ENCODE data around the gene USP26. TPM values are rescaled to one million over a fixed set of nuclear protein-coding genes. Genes with fewer than 3 reads are reported as not detected.
"Not testable (repeated sequence)": the region's sequence is repeated elsewhere in the genome, so short reads cannot be mapped to it uniquely, and the experiment has no call there.

Gene USP26
- total RNA-seq, 1 donor from 2014 or later: not detected

- H3K9me3 Mint-ChIP-seq (ENCODE audit: unreplicated experiment): no peaks in the 10 kb centered on the region
- no peaks in the 10 kb centered on the region for H3K4me1 Mint-ChIP-seq (ENCODE audit: low read depth, unreplicated experiment)
- TF ChIP-seq CTCF (IDR thresholded peaks at IDR 0.05; ENCODE audit: partially characterized antibody, unreplicated experiment): no peak
- no peak for DNase-seq
- H3K36me3 Mint-ChIP-seq (ENCODE audit: unreplicated experiment): no peaks in the 10 kb centered on the region
- no peak overlapping the region for H3K27ac Mint-ChIP-seq (ENCODE audit: unreplicated experiment)
- no peak overlapping the region for H3K4me3 Mint-ChIP-seq (ENCODE audit: unreplicated experiment)
- no peaks in the 10 kb centered on the region for H3K27me3 Mint-ChIP-seq (ENCODE audit: unreplicated experiment)
Observed at GRCh38 chrX:133089411-133089810, 7.5 kb downstream of the USP26 start.

GRCh38 chrX:133085785-133086184 lies 11.1 kb downstream of the USP26 start:
- Mint-ChIP-seq H3K27me3 (ENCODE audit: unreplicated experiment) (no peaks in the 10 kb centered on the region), H3K27ac (ENCODE audit: unreplicated experiment) (no peak overlapping the region), H3K9me3 (ENCODE audit: unreplicated experiment) (no peaks in the 10 kb centered on the region), H3K4me1 (ENCODE audit: low read depth, unreplicated experiment) (no peaks in the 10 kb centered on the region), H3K36me3 (ENCODE audit: unreplicated experiment) (no peaks in the 10 kb centered on the region), H3K4me3 (ENCODE audit: unreplicated experiment) (no peak overlapping the region)
- no peak for TF ChIP-seq CTCF (IDR thresholded peaks at IDR 0.05; ENCODE audit: partially characterized antibody, unreplicated experiment)
- no peak for DNase-seq

- H3K27me3 Mint-ChIP-seq (ENCODE audit: unreplicated experiment); DNase-seq; H3K27ac Mint-ChIP-seq (ENCODE audit: unreplicated experiment); H3K36me3 Mint-ChIP-seq (ENCODE audit: unreplicated experiment); H3K4me1 Mint-ChIP-seq (ENCODE audit: low read depth, unreplicated experiment); H3K4me3 Mint-ChIP-seq (ENCODE audit: unreplicated experiment); H3K9me3 Mint-ChIP-seq (ENCODE audit: unreplicated experiment): not testable (repeated sequence)
Observed at GRCh38 chrX:133085056-133085455, 11.9 kb downstream of the USP26 start.

GRCh38 chrX:133083899-133084298 lies 13.0 kb downstream of the USP26 start:
- DNase-seq: no peak
- Mint-ChIP-seq H3K9me3 (ENCODE audit: unreplicated experiment) (no peaks in the 10 kb centered on the region), H3K27me3 (ENCODE audit: unreplicated experiment) (no peaks in the 10 kb centered on the region), H3K36me3 (ENCODE audit: unreplicated experiment) (no peaks in the 10 kb centered on the region), H3K4me1 (ENCODE audit: low read depth, unreplicated experiment) (no peaks in the 10 kb centered on the region), H3K27ac (ENCODE audit: unreplicated experiment) (no peak overlapping the region), H3K4me3 (ENCODE audit: unreplicated experiment) (no peak overlapping the region)
- TF ChIP-seq CTCF (IDR thresholded peaks at IDR 0.05; ENCODE audit: partially characterized antibody, unreplicated experiment): no peak

GRCh38 chrX:133081990-133082389 lies 14.9 kb downstream of the USP26 start:
- Mint-ChIP-seq H3K4me1 (ENCODE audit: low read depth, unreplicated experiment) (no peaks in the 10 kb centered on the region), H3K27ac (ENCODE audit: unreplicated experiment) (no peak overlapping the region), H3K4me3 (ENCODE audit: unreplicated experiment) (no peak overlapping the region), H3K36me3 (ENCODE audit: unreplicated experiment) (no peaks in the 10 kb centered on the region), H3K27me3 (ENCODE audit: unreplicated experiment) (no peaks in the 10 kb centered on the region), H3K9me3 (ENCODE audit: unreplicated experiment) (no peaks in the 10 kb centered on the region)
- TF ChIP-seq CTCF (IDR thresholded peaks at IDR 0.05; ENCODE audit: partially characterized antibody, unreplicated experiment): no peak
- DNase-seq: no peak

- H3K9me3 Mint-ChIP-seq (ENCODE audit: unreplicated experiment); H3K4me1 Mint-ChIP-seq (ENCODE audit: low read depth, unreplicated experiment); H3K36me3 Mint-ChIP-seq (ENCODE audit: unreplicated experiment); H3K27me3 Mint-ChIP-seq (ENCODE audit: unreplicated experiment); H3K27ac Mint-ChIP-seq (ENCODE audit: unreplicated experiment); H3K4me3 Mint-ChIP-seq (ENCODE audit: unreplicated experiment); DNase-seq: not testable (repeated sequence)
Observed at GRCh38 chrX:133077856-133078255, 19.1 kb downstream of the USP26 start.

Measured in glutamatergic neuron (in vitro differentiated cells).